OCI-LY3 (cell line): Measurements from ENCODE around the gene ATP5IF1.

Experiments
- CTCF ChIP-seq: fragments of 200-600, 300-600 bp; sonication (generic); IDR thresholded peaks from 2 replicates; pipeline ENCODE4 v1.5.1; 2014; ENCODE audit warnings: antibody characterized with exemption, low read length, low read depth
- EZH2phosphoT487 ChIP-seq: fragments of 200-600 bp; shearing (Covaris generic); IDR thresholded peaks from 2 replicates; pipeline ENCODE4 v1.6.1; 2018; ENCODE audit warnings: antibody characterized with exemption, mixed run types, low read depth

- no peak for TF ChIP-seq CTCF
- TF ChIP-seq EZH2phosphoT487, result no peak
Observed at GRCh38 chr1:28286111-28286510, 50.2 kb downstream of the ATP5IF1 start.
